ENCODE data around the gene LDB2. TPM values are rescaled to one million over a fixed set of nuclear protein-coding genes. Genes with fewer than 3 reads are reported as not detected.

LDB2 gene
- total RNA-seq, 1 experiment from 2014 or later: not detected

- H3K9me2 ChIP-seq (ENCODE audit: insufficient read depth): no peaks in the 10 kb centered on the region
- H3F3A ChIP-seq (ENCODE audit: insufficient read depth, low read depth): no peaks in the 10 kb centered on the region
- H3K9me3 ChIP-seq (ENCODE audit: insufficient read depth, low read depth): no peaks in the 10 kb centered on the region
- no peak overlapping the region for H2AFZ ChIP-seq
- no peaks in the 10 kb centered on the region for H4K20me1 ChIP-seq (ENCODE audit: insufficient read depth)
- no peak for DNase-seq
- no peak overlapping the region for H3K4me2 ChIP-seq
- TF ChIP-seq CTCF (conservative IDR thresholded peaks at IDR 0.05): no peak
- no peak overlapping the region for H3K27ac ChIP-seq
- no peaks in the 10 kb centered on the region for H3K36me3 ChIP-seq (ENCODE audit: low read depth)
- no peaks in the 10 kb centered on the region for H3K4me1 ChIP-seq (replicated peaks; ENCODE audit: insufficient read depth)
- no peak overlapping the region for H3K4me3 ChIP-seq
- no peaks in the 10 kb centered on the region for H3K27me3 ChIP-seq (ENCODE audit: insufficient read depth, low read depth)
- H3K79me2 ChIP-seq (ENCODE audit: low read depth): no peaks in the 10 kb centered on the region
- intact Hi-C loops (cut with micrococcal nuclease; ENCODE audit: unreplicated experiment): no loop called here
- POLR2A ChIA-PET (ENCODE audit: unreplicated experiment): no interaction called here
- CTCF ChIA-PET: no interaction called here
- no TSS peak for BruUV-seq (replicated peaks)
Measured at GRCh38 chr4:16521156-16521915, 377.1 kb downstream of the LDB2 start.

- Histone ChIP-seq H3K4me2 (no peak overlapping the region), H3K4me1 (replicated peaks; ENCODE audit: insufficient read depth) (no peaks in the 10 kb centered on the region), H3K79me2 (ENCODE audit: low read depth) (no peaks in the 10 kb centered on the region), H4K20me1 (ENCODE audit: insufficient read depth) (no peaks in the 10 kb centered on the region), H3K9me3 (ENCODE audit: insufficient read depth, low read depth) (no peaks in the 10 kb centered on the region), H3K36me3 (ENCODE audit: low read depth) (no peaks in the 10 kb centered on the region), H3K9me2 (ENCODE audit: insufficient read depth) (no peaks in the 10 kb centered on the region), H2AFZ (no peak overlapping the region), H3K27me3 (ENCODE audit: insufficient read depth, low read depth) (no peaks in the 10 kb centered on the region), H3F3A (ENCODE audit: insufficient read depth, low read depth) (no peaks in the 10 kb centered on the region), H3K4me3 (no peak overlapping the region), H3K27ac (no peak overlapping the region)
- TF ChIP-seq EZH2 (IDR thresholded peaks at IDR 0.05; ENCODE audit: low read depth) (no peak), CTCF (conservative IDR thresholded peaks at IDR 0.05) (no peak)
- POLR2A ChIA-PET (ENCODE audit: unreplicated experiment): no interaction called here
- DNase-seq: no peak
- BruUV-seq (replicated peaks): no TSS peak
- CTCF ChIA-PET: no interaction called here
- intact Hi-C loops (cut with micrococcal nuclease; ENCODE audit: unreplicated experiment): no loop called here
Measured at GRCh38 chr4:16516796-16517439, 381.5 kb downstream of the LDB2 start.

GRCh38 chr4:16513876-16514275 lies 384.6 kb downstream of the LDB2 start:
- Histone ChIP-seq H4K20me1 (ENCODE audit: insufficient read depth) (no peaks in the 10 kb centered on the region), H3K9me3 (ENCODE audit: insufficient read depth, low read depth) (no peaks in the 10 kb centered on the region), H3K27ac (no peak overlapping the region), H2AFZ (no peak overlapping the region), H3K4me2 (no peak overlapping the region), H3K27me3 (ENCODE audit: insufficient read depth, low read depth) (no peaks in the 10 kb centered on the region), H3K79me2 (ENCODE audit: low read depth) (no peaks in the 10 kb centered on the region), H3K9me2 (ENCODE audit: insufficient read depth) (no peaks in the 10 kb centered on the region), H3K4me3 (no peak overlapping the region), H3K4me1 (replicated peaks; ENCODE audit: insufficient read depth) (no peaks in the 10 kb centered on the region), H3K36me3 (ENCODE audit: low read depth) (no peaks in the 10 kb centered on the region), H3F3A (ENCODE audit: insufficient read depth, low read depth) (no peaks in the 10 kb centered on the region)
- TF ChIP-seq CTCF (conservative IDR thresholded peaks at IDR 0.05) (no peak), EZH2 (IDR thresholded peaks at IDR 0.05; ENCODE audit: low read depth) (no peak)
- CTCF ChIA-PET: no interaction called here
- POLR2A ChIA-PET (ENCODE audit: unreplicated experiment): no interaction called here
- no peak for DNase-seq
- no TSS peak for BruUV-seq (replicated peaks)
- intact Hi-C loops (cut with micrococcal nuclease; ENCODE audit: unreplicated experiment): no loop called here
